Renal pelvis (tissue), 4 donors: Measurements from ENCODE around the gene LTBP1. TPM values are rescaled to one million over a fixed set of nuclear protein-coding genes. Genes with fewer than 3 reads are reported as not detected.
"Not testable (repeated sequence)": the region's sequence is repeated elsewhere in the genome, so short reads cannot be mapped to it uniquely, and the experiment has no call there.

Source experiments
- DNase-seq: peaks from one replicate; pipeline ENCODE4 v3.0.0-alpha.2; 2013
- polyA plus RNA-seq, 3 donors: library from polyadenylated mRNA; unstranded; fragments of 120-200 nt; gene quantifications; one replicate each; pipeline ENCODE4 v1.2.1, GENCODE V29; 2013; ENCODE audit not compliant: insufficient read length in 3 of 3

The LTBP1 gene
- polyA plus RNA-seq, 3 donors = 69.0 to 86.2 (median 74.6) TPM

GRCh38 chr2:33221046-33221784 is 274.5 kb downstream of the LTBP1 start:
- DNase-seq = no peak

- DNase-seq = no peak
Measured at GRCh38 chr2:33222309-33222708, 275.6 kb downstream of the LTBP1 start.

- DNase-seq = no peak
Measured at GRCh38 chr2:33223856-33224255, 277.1 kb downstream of the LTBP1 start.

- no peak for DNase-seq
Measured at GRCh38 chr2:33225350-33225749, 278.6 kb downstream of the LTBP1 start.

GRCh38 chr2:33226546-33226945 is 279.8 kb downstream of the LTBP1 start:
- DNase-seq = no peak

- no peak for DNase-seq
Measured at GRCh38 chr2:33229646-33230045, 282.9 kb downstream of the LTBP1 start.

- DNase-seq = no peak
Measured at GRCh38 chr2:33230195-33230594, 283.4 kb downstream of the LTBP1 start.

GRCh38 chr2:33230842-33231241 is 284.1 kb downstream of the LTBP1 start:
- no peak for DNase-seq

- DNase-seq = not testable (repeated sequence)
Measured at GRCh38 chr2:33235559-33235958, 288.8 kb downstream of the LTBP1 start.

- DNase-seq = no peak
Measured at GRCh38 chr2:33236482-33237385, 290.0 kb downstream of the LTBP1 start.

GRCh38 chr2:33238111-33238510 is 291.4 kb downstream of the LTBP1 start:
- no peak for DNase-seq

- DNase-seq = no peak
Measured at GRCh38 chr2:33240178-33240577, 293.4 kb downstream of the LTBP1 start.

- DNase-seq = no peak
Measured at GRCh38 chr2:33241072-33241471, 294.3 kb downstream of the LTBP1 start.

- DNase-seq = no peak
Measured at GRCh38 chr2:33241581-33241980, 294.8 kb downstream of the LTBP1 start.

- DNase-seq = no peak
Measured at GRCh38 chr2:33242845-33243244, 296.1 kb downstream of the LTBP1 start.

GRCh38 chr2:33246432-33246831 is 299.7 kb downstream of the LTBP1 start:
- no peak for DNase-seq

GRCh38 chr2:33247365-33247764 is 300.6 kb downstream of the LTBP1 start:
- DNase-seq = no peak

GRCh38 chr2:33250417-33251029 is 303.8 kb downstream of the LTBP1 start:
- no peak for DNase-seq

- no peak for DNase-seq
Measured at GRCh38 chr2:33256162-33256755, 309.5 kb downstream of the LTBP1 start.

GRCh38 chr2:33258387-33258786 is 311.6 kb downstream of the LTBP1 start:
- DNase-seq = no peak

- no peak for DNase-seq
Measured at GRCh38 chr2:33262097-33262496, 315.3 kb downstream of the LTBP1 start.

GRCh38 chr2:33264766-33265165 is 318.0 kb downstream of the LTBP1 start:
- DNase-seq = no peak
